ENCODE measurements around the gene NOL9.

DNA sequence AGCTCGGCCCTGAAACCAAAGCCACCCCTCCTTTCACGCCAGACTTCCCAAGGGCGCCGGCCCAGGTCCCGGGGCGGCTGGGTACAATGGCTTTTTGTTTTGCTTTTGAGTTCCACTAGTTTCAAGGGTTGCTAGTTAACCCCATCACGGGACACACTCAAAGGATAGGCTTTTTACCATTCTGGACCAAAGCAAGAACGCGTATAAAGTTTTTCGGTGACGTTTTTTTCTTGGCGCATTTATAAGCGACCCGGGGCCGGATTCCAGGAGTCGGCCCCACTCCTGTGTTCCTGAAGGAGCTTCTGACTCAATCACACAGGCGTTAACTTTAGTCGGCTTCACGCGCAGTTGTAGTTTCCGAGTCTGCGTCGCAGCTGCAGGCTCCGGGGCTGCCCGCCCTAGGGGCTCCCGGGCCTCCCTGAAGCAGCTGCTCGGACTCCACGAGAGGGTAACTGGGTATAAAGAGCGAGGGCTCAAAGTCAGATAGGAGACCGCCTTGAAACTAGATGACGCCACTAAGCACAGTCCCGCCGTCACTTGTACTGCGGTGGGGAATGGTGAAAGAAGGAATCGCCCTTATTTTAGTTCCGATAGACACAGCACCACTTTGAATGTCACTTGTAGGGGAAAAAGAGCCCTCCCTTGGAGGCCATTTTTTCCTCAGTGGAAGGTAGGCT lies 49.1 kb upstream of the NOL9 start:
- TF ChIP-seq, protein P1, sequence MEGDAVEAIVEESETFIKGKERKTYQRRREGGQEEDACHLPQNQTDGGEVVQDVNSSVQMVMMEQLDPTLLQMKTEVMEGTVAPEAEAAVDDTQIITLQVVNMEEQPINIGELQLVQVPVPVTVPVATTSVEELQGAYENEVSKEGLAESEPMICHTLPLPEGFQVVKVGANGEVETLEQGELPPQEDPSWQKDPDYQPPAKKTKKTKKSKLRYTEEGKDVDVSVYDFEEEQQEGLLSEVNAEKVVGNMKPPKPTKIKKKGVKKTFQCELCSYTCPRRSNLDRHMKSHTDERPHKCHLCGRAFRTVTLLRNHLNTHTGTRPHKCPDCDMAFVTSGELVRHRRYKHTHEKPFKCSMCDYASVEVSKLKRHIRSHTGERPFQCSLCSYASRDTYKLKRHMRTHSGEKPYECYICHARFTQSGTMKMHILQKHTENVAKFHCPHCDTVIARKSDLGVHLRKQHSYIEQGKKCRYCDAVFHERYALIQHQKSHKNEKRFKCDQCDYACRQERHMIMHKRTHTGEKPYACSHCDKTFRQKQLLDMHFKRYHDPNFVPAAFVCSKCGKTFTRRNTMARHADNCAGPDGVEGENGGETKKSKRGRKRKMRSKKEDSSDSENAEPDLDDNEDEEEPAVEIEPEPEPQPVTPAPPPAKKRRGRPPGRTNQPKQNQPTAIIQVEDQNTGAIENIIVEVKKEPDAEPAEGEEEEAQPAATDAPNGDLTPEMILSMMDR (IDR thresholded peaks at IDR 0.05; ENCODE audit: insufficient read depth, low read depth, low read length), result no peak
- no peak for TF ChIP-seq EZH2 (IDR thresholded peaks at IDR 0.05; ENCODE audit: insufficient read depth, low read length)

All from astrocyte (in vitro differentiated cells and primary cell).